ENCODE results near the gene FAM124A. TPM values are rescaled to one million over a fixed set of nuclear protein-coding genes. Genes with fewer than 3 reads are reported as not detected.

FAM124A gene
- total RNA-seq, 1 donor from 2014 or later = 1.5 TPM

DNA sequence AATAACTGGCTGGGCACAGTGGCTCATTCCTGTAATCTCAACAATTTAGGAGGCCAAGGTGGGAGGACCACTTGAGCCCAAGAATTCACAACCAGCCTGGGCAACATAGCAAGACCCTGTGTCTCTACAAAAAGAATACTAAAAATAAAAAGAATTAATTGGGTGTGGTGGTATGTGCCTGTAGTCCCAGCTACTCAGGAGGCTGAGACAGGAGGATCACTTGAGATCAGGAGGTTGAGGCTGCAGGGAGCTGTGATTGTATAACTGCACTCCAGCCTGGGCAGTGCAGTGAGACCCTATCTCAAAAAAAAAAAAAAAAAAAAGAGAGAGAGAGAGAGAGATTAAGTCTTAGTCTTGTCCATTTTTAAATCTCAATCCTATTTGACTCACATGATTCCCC lies 81.7 kb downstream of the FAM124A start:
- H3K9me3 Mint-ChIP-seq (ENCODE audit: low read depth) = no peaks in the 10 kb centered on the region
- DNase-seq (ENCODE audit: low spot score, unreplicated experiment) = no peak
- TF ChIP-seq, protein P1, sequence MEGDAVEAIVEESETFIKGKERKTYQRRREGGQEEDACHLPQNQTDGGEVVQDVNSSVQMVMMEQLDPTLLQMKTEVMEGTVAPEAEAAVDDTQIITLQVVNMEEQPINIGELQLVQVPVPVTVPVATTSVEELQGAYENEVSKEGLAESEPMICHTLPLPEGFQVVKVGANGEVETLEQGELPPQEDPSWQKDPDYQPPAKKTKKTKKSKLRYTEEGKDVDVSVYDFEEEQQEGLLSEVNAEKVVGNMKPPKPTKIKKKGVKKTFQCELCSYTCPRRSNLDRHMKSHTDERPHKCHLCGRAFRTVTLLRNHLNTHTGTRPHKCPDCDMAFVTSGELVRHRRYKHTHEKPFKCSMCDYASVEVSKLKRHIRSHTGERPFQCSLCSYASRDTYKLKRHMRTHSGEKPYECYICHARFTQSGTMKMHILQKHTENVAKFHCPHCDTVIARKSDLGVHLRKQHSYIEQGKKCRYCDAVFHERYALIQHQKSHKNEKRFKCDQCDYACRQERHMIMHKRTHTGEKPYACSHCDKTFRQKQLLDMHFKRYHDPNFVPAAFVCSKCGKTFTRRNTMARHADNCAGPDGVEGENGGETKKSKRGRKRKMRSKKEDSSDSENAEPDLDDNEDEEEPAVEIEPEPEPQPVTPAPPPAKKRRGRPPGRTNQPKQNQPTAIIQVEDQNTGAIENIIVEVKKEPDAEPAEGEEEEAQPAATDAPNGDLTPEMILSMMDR (IDR thresholded peaks at IDR 0.05; ENCODE audit: unreplicated experiment) = no peak
- peaks cover 4% of the 10 kb centered on the region for H3K27me3 Mint-ChIP-seq
- no peak overlapping the region for H3K4me3 Mint-ChIP-seq (ENCODE audit: low read depth)
- H3K36me3 Mint-ChIP-seq (ENCODE audit: insufficient read depth) = no peaks in the 10 kb centered on the region
- no peaks in the 10 kb centered on the region for H3K4me1 Mint-ChIP-seq (ENCODE audit: low read depth)
- no peak overlapping the region for H3K27ac Mint-ChIP-seq

GRCh38 chr13:51305271-51305967 lies 83.2 kb downstream of the FAM124A start:
- no peaks in the 10 kb centered on the region for H3K36me3 Mint-ChIP-seq (ENCODE audit: insufficient read depth)
- H3K27me3 Mint-ChIP-seq = peaks cover 4% of the 10 kb centered on the region
- H3K4me1 Mint-ChIP-seq (ENCODE audit: low read depth) = no peaks in the 10 kb centered on the region
- no peak overlapping the region for H3K27ac Mint-ChIP-seq
- TF ChIP-seq, protein P1 (IDR thresholded peaks at IDR 0.05; ENCODE audit: unreplicated experiment) = no peak
- H3K4me3 Mint-ChIP-seq (ENCODE audit: low read depth) = no peak overlapping the region
- no peak for DNase-seq (ENCODE audit: low spot score, unreplicated experiment)
- no peaks in the 10 kb centered on the region for H3K9me3 Mint-ChIP-seq (ENCODE audit: low read depth)

DNA sequence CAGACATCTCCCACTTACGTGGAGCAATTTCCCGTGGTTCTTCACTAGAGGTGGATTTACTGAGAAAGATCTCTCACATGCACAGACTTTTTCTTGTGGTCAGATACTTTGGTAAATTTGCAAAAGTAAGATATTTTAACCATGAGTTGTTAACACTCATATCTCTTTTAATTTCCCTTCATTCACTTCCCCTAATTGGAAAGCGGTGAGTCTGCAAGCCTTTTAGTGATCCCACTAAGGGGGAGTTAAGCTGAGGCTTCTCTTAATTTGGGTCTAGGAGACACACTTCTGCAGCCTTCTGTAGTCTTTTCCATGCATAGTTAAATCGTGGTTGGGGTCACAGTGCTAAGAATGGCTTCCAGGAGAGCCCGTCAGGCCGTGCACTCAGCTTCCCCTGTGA lies 86.6 kb downstream of the FAM124A start:
- Mint-ChIP-seq H3K4me3 (ENCODE audit: low read depth) (no peak overlapping the region), H3K4me1 (ENCODE audit: low read depth) (no peaks in the 10 kb centered on the region), H3K36me3 (ENCODE audit: insufficient read depth) (no peaks in the 10 kb centered on the region), H3K27me3 (peaks cover 7% of the 10 kb centered on the region), H3K27ac (no peak overlapping the region), H3K9me3 (ENCODE audit: low read depth) (no peaks in the 10 kb centered on the region)
- no peak for DNase-seq (ENCODE audit: low spot score, unreplicated experiment)
- TF ChIP-seq, protein P1 (IDR thresholded peaks at IDR 0.05; ENCODE audit: unreplicated experiment) = no peak

DNA sequence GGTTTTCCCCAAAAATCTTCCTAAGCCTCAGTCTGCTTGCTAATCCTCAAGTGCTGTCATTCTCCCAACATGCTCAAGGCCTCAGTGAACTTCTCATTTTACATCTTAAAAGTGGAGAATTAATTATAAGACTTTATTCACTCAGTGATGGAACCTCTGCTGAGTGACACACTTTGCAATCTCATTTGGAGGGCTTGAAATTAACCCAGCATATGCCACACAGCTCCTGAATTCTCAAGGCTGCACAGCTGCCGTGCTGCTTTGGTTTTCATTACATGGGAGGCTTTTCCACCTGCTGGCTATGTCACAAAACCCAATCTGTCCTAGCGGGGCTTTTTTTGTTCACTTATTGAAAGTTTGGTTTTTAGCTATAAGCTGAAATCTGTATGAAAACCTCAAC lies 89.0 kb downstream of the FAM124A start:
- Mint-ChIP-seq H3K27me3 (peaks cover 11% of the 10 kb centered on the region), H3K9me3 (ENCODE audit: low read depth) (no peaks in the 10 kb centered on the region), H3K27ac (peak overlapping the region; percentile 37), H3K36me3 (ENCODE audit: insufficient read depth) (no peaks in the 10 kb centered on the region), H3K4me3 (ENCODE audit: low read depth) (no peak overlapping the region), H3K4me1 (ENCODE audit: low read depth) (no peaks in the 10 kb centered on the region)
- TF ChIP-seq, protein P1 (IDR thresholded peaks at IDR 0.05; ENCODE audit: unreplicated experiment) = no peak
- DNase-seq (ENCODE audit: low spot score, unreplicated experiment) = no peak

DNA sequence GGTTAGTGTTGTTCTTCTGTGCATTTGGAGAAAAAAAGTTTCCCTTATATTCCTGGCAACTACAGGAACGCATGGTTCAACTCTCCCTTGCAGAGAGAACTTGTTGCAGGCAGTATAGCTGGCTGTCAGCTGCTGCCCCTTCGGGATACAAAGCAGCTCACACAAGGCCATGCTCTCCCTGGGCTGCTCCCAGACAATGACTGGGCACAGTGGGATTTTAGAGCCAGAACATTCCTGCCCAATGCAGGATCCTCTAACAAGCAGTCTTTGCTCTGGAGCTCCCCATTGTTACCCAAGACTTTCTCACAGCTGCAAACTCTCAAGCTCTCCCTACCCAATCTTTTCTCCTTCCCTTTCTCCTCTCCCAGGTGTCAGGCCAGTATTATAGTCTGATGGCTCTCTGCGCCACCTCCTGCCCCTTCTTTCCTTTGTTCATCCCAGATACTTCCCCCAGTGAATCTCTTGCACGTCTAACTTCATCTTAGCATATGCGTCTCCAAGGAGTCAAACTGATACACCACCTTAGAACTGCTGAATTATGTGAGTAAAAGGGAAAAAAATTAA lies 89.8 kb downstream of the FAM124A start:
- Mint-ChIP-seq H3K4me1 (ENCODE audit: low read depth) (no peaks in the 10 kb centered on the region), H3K9me3 (ENCODE audit: low read depth) (no peaks in the 10 kb centered on the region), H3K27me3 (peaks cover 11% of the 10 kb centered on the region), H3K27ac (no peak overlapping the region), H3K4me3 (ENCODE audit: low read depth) (no peak overlapping the region), H3K36me3 (ENCODE audit: insufficient read depth) (no peaks in the 10 kb centered on the region)
- no peak for DNase-seq (ENCODE audit: low spot score, unreplicated experiment)
- TF ChIP-seq, protein P1 (IDR thresholded peaks at IDR 0.05; ENCODE audit: unreplicated experiment) = no peak

Data from progenitor cell of endocrine pancreas (in vitro differentiated cells).